ENCODE measurements around the gene SLC25A1.

SLC25A1 gene

GRCh38 chr22:19180234-19180633 lies 1.7 kb upstream of the SLC25A1 start:
- DNase-seq: no peak

- peak; percentile 50 for DNase-seq
Measured at GRCh38 chr22:19179497-19180048, 1.0 kb upstream of the SLC25A1 start.

- DNase-seq: no peak
Measured at GRCh38 chr22:19178065-19178656, 375 bp downstream of the SLC25A1 start.

GRCh38 chr22:19177164-19178064 lies 1.1 kb downstream of the SLC25A1 start:
- no peak for DNase-seq

GRCh38 chr22:19176732-19177131 lies 1.8 kb downstream of the SLC25A1 start:
- no peak for DNase-seq

GRCh38 chr22:19176175-19176643 lies 2.3 kb downstream of the SLC25A1 start:
- no peak for DNase-seq

- no peak for DNase-seq
Measured at GRCh38 chr22:19175602-19176174, 2.8 kb downstream of the SLC25A1 start.

GRCh38 chr22:19175026-19175601 lies 3.4 kb downstream of the SLC25A1 start:
- no peak for DNase-seq

GRCh38 chr22:19174106-19175025 lies 4.2 kb downstream of the SLC25A1 start:
- no peak for DNase-seq

GRCh38 chr22:19173047-19174035 lies 5.2 kb downstream of the SLC25A1 start:
- DNase-seq: no peak

- no peak for DNase-seq
Measured at GRCh38 chr22:19172213-19173046, 6.1 kb downstream of the SLC25A1 start.

GRCh38 chr22:19169947-19170318 lies 8.6 kb downstream of the SLC25A1 start:
- DNase-seq: no peak

- no peak for DNase-seq
Measured at GRCh38 chr22:19169002-19169946, 9.3 kb downstream of the SLC25A1 start.

GRCh38 chr22:19168088-19168890 lies 10.2 kb downstream of the SLC25A1 start:
- DNase-seq: peak in 1 of 2 experiments; percentile 30

GRCh38 chr22:19167106-19167869 lies 11.2 kb downstream of the SLC25A1 start:
- DNase-seq: no peak

- no peak for DNase-seq
Measured at GRCh38 chr22:19166421-19166820, 12.1 kb downstream of the SLC25A1 start.

GRCh38 chr22:19164425-19164824 lies 14.1 kb downstream of the SLC25A1 start:
- no peak for DNase-seq

Data from NCI-H1930 (cell line).